ENCODE results near the gene MRPS7.

The MRPS7 gene

DNA sequence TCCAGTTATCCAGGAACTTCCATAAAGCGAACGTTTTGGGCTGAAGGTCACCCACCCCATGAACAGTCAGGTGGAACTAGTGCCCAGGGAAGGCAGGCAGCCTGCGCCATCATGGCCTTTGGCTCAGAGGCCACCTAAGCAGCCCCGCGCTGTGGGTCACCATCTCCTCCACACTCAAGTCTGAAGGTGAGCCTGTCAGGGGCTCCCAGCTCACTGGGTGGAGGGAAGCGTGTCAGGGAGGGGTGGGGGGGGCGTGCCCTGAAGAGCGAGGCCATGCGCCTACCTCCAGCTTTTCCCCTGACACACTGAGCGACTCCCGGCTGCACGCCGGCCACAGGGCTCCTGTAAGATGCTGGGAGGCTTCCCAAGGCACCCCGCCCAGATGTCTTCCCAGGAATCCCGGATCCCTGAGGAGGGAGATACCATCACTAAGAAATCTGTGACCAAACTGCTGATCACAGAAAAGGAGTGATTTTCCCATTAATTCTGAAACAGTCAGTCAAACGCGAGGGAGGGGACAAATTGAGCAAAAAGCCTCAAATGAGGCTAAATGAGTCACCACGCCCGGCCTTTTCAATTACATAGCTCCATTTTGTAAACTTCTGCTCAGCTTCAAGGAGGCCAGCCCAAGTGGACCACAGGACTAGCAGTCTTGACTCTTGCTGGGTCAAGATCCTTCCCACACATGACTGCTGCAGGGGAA is 54.0 kb downstream of the MRPS7 start:
- no peak for DNase-seq
